NB4 (cell line): ENCODE data around the gene WNT9B.
A peak's percentile ranks its signal among the peaks of the same experiment; 100 is the strongest.

Experiments used
- DNase-seq: peaks from one replicate; pipeline ENCODE4 v3.0.0; 2010; ENCODE audit warnings: low read depth
- H3K4me3 ChIP-seq: one replicate; pipeline ENCODE4 v1.5.1; 2011; ENCODE audit warnings: mild to moderate bottlenecking, low read depth, low read length, moderate library complexity
- MYC ChIP-seq: IDR thresholded peaks from 2 replicates; pipeline ENCODE4 v1.6.1; 2011; ENCODE audit warnings: low read depth, low read length
- POLR2A ChIP-seq: IDR thresholded peaks from 2 replicates; pipeline ENCODE4 v1.6.1; 2011; ENCODE audit warnings: mild to moderate bottlenecking; ENCODE audit not compliant: insufficient read length; ENCODE audit errors: extremely low read depth
- TF ChIP-seq, protein P1 (sequence below): IDR thresholded peaks from 2 replicates; pipeline ENCODE4 v1.6.1; 2011; ENCODE audit warnings: low read depth, low read length
- TF ChIP-seq, protein P2 (sequence below): IDR thresholded peaks from one replicate; pipeline ENCODE4 v1.5.1; 2012; ENCODE audit warnings: low read depth, low read length

The WNT9B gene

DNA sequence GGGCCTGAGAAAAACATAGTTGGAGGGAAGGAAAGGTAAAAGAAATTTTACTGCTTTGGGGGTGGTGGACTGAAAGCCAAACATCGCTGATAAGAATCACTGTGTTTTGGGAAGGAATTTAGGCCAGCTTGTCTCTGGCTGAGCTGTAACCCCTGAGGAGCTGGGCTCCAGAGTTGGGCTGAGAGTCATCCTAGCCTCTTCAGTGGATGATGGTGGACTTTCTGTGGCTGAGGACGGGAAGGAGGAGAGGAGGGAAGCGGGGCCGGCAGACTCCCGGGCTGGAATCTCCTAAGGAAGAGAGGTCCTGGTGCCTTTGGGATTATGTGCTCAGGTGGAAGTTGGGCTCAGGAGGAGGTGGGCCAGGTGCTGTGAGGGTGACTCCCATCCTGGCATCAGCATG lies 8.6 kb downstream of the WNT9B start:
- no peak overlapping the region for H3K4me3 ChIP-seq
- no peak for DNase-seq
- TF ChIP-seq MYC, result no peak
- no peak for TF ChIP-seq POLR2A
- TF ChIP-seq, protein P1, sequence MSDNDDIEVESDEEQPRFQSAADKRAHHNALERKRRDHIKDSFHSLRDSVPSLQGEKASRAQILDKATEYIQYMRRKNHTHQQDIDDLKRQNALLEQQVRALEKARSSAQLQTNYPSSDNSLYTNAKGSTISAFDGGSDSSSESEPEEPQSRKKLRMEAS, result no peak
- TF ChIP-seq, protein P2, sequence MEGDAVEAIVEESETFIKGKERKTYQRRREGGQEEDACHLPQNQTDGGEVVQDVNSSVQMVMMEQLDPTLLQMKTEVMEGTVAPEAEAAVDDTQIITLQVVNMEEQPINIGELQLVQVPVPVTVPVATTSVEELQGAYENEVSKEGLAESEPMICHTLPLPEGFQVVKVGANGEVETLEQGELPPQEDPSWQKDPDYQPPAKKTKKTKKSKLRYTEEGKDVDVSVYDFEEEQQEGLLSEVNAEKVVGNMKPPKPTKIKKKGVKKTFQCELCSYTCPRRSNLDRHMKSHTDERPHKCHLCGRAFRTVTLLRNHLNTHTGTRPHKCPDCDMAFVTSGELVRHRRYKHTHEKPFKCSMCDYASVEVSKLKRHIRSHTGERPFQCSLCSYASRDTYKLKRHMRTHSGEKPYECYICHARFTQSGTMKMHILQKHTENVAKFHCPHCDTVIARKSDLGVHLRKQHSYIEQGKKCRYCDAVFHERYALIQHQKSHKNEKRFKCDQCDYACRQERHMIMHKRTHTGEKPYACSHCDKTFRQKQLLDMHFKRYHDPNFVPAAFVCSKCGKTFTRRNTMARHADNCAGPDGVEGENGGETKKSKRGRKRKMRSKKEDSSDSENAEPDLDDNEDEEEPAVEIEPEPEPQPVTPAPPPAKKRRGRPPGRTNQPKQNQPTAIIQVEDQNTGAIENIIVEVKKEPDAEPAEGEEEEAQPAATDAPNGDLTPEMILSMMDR, result no peak

DNA sequence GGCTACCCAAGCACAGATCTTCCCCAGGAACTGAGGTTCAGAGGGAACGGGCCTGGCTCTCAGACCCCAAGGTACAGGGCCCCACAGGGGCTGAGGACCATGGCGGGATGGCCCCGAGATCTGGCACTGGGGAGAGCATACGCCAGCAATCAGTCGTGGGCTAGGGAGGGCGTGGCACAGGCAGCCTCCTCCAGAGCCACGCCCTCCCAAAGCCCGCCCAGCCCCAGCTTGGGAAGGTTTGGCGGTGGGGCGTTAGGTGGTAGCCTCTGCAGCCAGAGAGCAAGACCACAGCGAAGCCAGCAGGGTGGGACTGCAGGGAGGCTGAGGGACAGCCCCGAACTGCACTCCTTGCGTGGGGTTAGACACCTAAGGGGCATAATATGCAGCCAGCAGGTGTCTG lies 11.6 kb downstream of the WNT9B start:
- TF ChIP-seq, protein P1, result no peak
- TF ChIP-seq MYC, result no peak
- no peak for TF ChIP-seq POLR2A
- TF ChIP-seq, protein P2, result no peak
- DNase-seq, result no peak
- no peak overlapping the region for H3K4me3 ChIP-seq

DNA sequence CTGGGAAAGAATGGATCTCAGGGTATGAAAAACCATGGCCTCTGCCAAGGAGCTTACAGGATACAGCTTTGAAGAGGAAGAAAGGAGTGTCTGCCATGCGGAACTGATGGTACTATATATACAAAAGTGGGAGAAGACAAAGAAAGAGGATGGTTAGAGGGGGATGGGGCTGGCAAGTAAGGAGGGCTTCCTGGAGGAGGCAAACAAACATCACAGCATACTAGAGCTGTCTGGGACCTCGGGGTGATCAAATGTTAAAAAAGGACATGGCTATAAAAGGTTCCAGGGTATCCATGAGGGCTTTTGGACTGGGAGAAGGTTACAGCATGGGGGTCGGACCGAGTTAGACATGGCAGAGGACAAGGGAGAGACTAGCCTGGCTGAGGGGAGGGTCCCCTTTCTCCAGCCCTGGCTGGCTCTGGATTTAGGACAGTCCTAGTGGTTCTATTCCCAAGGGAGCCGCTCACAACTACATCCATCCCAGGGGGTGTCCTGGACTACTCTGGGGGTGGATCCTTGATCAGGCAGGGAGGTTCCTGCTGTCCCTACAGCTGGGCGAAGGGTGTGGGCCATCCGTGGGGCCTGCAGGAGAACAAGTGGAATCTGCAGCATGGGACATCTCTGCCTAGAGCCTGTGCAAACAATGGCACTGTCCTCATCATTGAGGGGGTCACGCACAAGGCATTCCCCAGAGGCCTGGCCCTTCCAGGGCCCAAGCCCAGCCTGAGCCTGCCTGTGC lies 12.2 kb downstream of the WNT9B start:
- TF ChIP-seq POLR2A (no peak), MYC (no peak)
- TF ChIP-seq, protein P2, result no peak
- TF ChIP-seq, protein P1, result no peak
- H3K4me3 ChIP-seq, result no peak overlapping the region
- DNase-seq, result no peak

DNA sequence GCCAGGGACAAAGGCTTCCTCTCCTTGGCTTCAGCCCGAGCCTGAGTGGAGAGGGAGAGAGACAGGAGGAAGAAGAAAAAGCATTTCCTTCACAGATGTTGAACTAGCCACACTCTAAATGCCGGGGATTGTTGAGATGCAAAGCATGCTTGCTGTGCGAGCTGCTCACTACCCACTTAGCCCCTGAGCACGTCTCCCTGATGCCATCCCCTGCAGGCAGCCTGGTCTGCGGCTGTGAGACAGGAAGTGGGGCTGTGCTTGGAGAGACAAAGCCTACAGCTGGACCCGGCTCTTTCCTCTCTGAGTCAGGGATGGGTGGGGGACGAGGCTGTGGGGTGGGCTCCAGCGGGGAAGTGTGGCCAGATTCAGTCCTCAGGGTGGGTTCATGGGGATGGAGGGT lies 13.7 kb downstream of the WNT9B start:
- no peak for TF ChIP-seq MYC
- TF ChIP-seq, protein P1, result no peak
- no peak for TF ChIP-seq POLR2A
- TF ChIP-seq, protein P2, result no peak
- no peak overlapping the region for H3K4me3 ChIP-seq
- DNase-seq, result peak; percentile 59

DNA sequence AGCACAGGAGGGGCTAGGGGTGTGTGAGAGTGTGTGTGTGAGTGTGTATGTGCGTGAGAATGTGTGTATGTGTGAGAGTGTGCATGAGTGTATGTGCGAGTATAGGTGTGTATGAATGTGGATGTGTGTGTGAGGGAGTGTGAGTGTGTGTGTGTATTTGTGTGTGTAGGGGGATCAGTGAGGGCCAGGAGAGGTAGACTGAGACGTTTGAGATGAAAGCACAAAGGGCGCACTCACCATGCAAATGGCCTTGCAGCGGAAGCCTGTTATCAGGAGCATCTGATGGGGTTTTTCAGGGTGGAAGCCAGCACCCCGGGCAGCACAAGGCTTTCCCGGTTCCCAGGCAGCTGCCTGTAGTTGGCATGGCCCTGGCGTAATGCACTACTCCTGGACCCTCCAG lies 14.9 kb downstream of the WNT9B start:
- DNase-seq, result no peak
- TF ChIP-seq MYC, result no peak
- TF ChIP-seq, protein P2, result no peak
- TF ChIP-seq POLR2A, result no peak
- TF ChIP-seq, protein P1, result no peak
- no peak overlapping the region for H3K4me3 ChIP-seq
